Measurements from ENCODE around the gene HIBADH.

The HIBADH gene

GRCh38 chr7:27518561-27519350 is 143.9 kb downstream of the HIBADH start:
- Histone ChIP-seq H3K4me1 (ENCODE audit: control insufficient read depth, insufficient read depth, low read length) (no peaks in the 10 kb centered on the region), H3K36me3 (ENCODE audit: control insufficient read depth in 2 of 2, insufficient read depth in 1 of 2, low read length in 2 of 2) (no peaks in the 10 kb centered on the region), H3K4me3 (ENCODE audit: low read depth, low read length) (no peak overlapping the region), H3K9me3 (ENCODE audit: control insufficient read depth, insufficient read depth, low read depth, low read length) (no peaks in the 10 kb centered on the region), H3K27ac (ENCODE audit: extremely low read depth, low read depth, low read length) (no peak overlapping the region)
- TF ChIP-seq RBAK (tag by site-specific recombination; IDR thresholded peaks at IDR 0.05) (no peak), ZFP37 (tag by site-specific recombination; IDR thresholded peaks at IDR 0.05) (no peak), ZNF114 (tag by site-specific recombination; IDR thresholded peaks at IDR 0.05) (no peak), ZNF335 (tag by site-specific recombination; conservative IDR thresholded peaks at IDR 0.05) (no peak), ZNF830 (tag by site-specific recombination; IDR thresholded peaks at IDR 0.05; ENCODE audit: low read depth) (no peak), ZNF366 (tag by site-specific recombination; conservative IDR thresholded peaks at IDR 0.05) (no peak), ZNF404 (tag by site-specific recombination; IDR thresholded peaks at IDR 0.05) (no peak), ZSCAN4 (tag by site-specific recombination; IDR thresholded peaks at IDR 0.05) (no peak), CTCF (tag by site-specific recombination; IDR thresholded peaks at IDR 0.05) (no peak), ZNF10 (tag by site-specific recombination; IDR thresholded peaks at IDR 0.05) (no peak), ZSCAN23 (tag by site-specific recombination; IDR thresholded peaks at IDR 0.05) (no peak)
- ChIA-PET CTCF (no interaction called here), POLR2A (no interaction called here)

GRCh38 chr7:27516421-27516820 is 146.3 kb downstream of the HIBADH start:
- TF ChIP-seq ZNF585B (tag by site-specific recombination; IDR thresholded peaks at IDR 0.05) = no peak
- no peak for TF ChIP-seq ZNF707 (tag by site-specific recombination; IDR thresholded peaks at IDR 0.05)
- TF ChIP-seq KLF16 (tag by site-specific recombination; IDR thresholded peaks at IDR 0.05) = no peak
- TF ChIP-seq ZBTB17 (tag by site-specific recombination; IDR thresholded peaks at IDR 0.05) = no peak
- TF ChIP-seq ZNF274 (IDR thresholded peaks at IDR 0.05; ENCODE audit: low read length) = no peak
- no peak for TF ChIP-seq ZNF274 (tag by site-specific recombination; IDR thresholded peaks at IDR 0.05; ENCODE audit: borderline replicate concordance)
- no peak for TF ChIP-seq ZNF148 (tag by site-specific recombination; IDR thresholded peaks at IDR 0.05; ENCODE audit: borderline replicate concordance)
- ChIA-PET CTCF (no interaction called here), POLR2A (no interaction called here)
- no peak overlapping the region for H3K4me3 ChIP-seq (ENCODE audit: low read depth, low read length)
- no peak overlapping the region for H3K27ac ChIP-seq (ENCODE audit: extremely low read depth, low read depth, low read length)
- H3K4me1 ChIP-seq (ENCODE audit: control insufficient read depth, insufficient read depth, low read length) = no peaks in the 10 kb centered on the region
- H3K36me3 ChIP-seq (ENCODE audit: control insufficient read depth in 2 of 2, insufficient read depth in 1 of 2, low read length in 2 of 2) = no peaks in the 10 kb centered on the region
- no peaks in the 10 kb centered on the region for H3K9me3 ChIP-seq (ENCODE audit: control insufficient read depth, insufficient read depth, low read depth, low read length)

Data from HEK293 (cell line).